ENCODE results near the gene GDF3. TPM values are rescaled to one million over a fixed set of nuclear protein-coding genes. Genes with fewer than 3 reads are reported as not detected.

Gene GDF3
- total RNA-seq, 4 donors from 2014 or later: not detected

- intact Hi-C loops (cut with DNase I; ENCODE audit: low total_unique reads): no loop called here
- Histone ChIP-seq H3K4me1 (no peaks in the 10 kb centered on the region), H3K36me3 (no peaks in the 10 kb centered on the region), H3K4me3 (no peak overlapping the region), H3K27ac (no peak overlapping the region), H3K27me3 (no peaks in the 10 kb centered on the region), H3K9me3 (no peaks in the 10 kb centered on the region)
- TF ChIP-seq CTCF (IDR thresholded peaks at IDR 0.05) (no peak), POLR2A (IDR thresholded peaks at IDR 0.05) (no peak)
- DNase-seq: no peak
Observed at GRCh38 chr12:7668171-7668570, 27.4 kb downstream of the GDF3 start.

- H3K9me3 ChIP-seq: no peaks in the 10 kb centered on the region
- TF ChIP-seq CTCF (IDR thresholded peaks at IDR 0.05): no peak
- DNase-seq: no peak
- no peaks in the 10 kb centered on the region for H3K4me1 ChIP-seq
- H3K27me3 ChIP-seq: no peaks in the 10 kb centered on the region
- H3K36me3 ChIP-seq: no peaks in the 10 kb centered on the region
- H3K4me3 ChIP-seq: no peak overlapping the region
- intact Hi-C loops (cut with DNase I; ENCODE audit: low total_unique reads): no loop called here
- H3K27ac ChIP-seq: no peak overlapping the region
Observed at GRCh38 chr12:7667125-7667524, 28.4 kb downstream of the GDF3 start.

- Histone ChIP-seq H3K9me3 (no peaks in the 10 kb centered on the region), H3K36me3 (no peaks in the 10 kb centered on the region), H3K27me3 (no peaks in the 10 kb centered on the region), H3K4me1 (no peaks in the 10 kb centered on the region), H3K4me3 (no peak overlapping the region), H3K27ac (no peak overlapping the region)
- no peak for DNase-seq
- intact Hi-C loops (cut with DNase I; ENCODE audit: low total_unique reads): no loop called here
- TF ChIP-seq CTCF (IDR thresholded peaks at IDR 0.05): no peak
- TF ChIP-seq POLR2A (IDR thresholded peaks at IDR 0.05): no peak
Observed at GRCh38 chr12:7666595-7666994, 29.0 kb downstream of the GDF3 start.

- intact Hi-C loops (cut with DNase I; ENCODE audit: low total_unique reads): no loop called here
- TF ChIP-seq CTCF (IDR thresholded peaks at IDR 0.05): no peak
- TF ChIP-seq POLR2A (IDR thresholded peaks at IDR 0.05): no peak
- no peak for DNase-seq
- H3K9me3 ChIP-seq: no peaks in the 10 kb centered on the region
- no peaks in the 10 kb centered on the region for H3K4me1 ChIP-seq
- H3K27ac ChIP-seq: no peak overlapping the region
- H3K27me3 ChIP-seq: no peaks in the 10 kb centered on the region
- H3K4me3 ChIP-seq: no peak overlapping the region
- no peaks in the 10 kb centered on the region for H3K36me3 ChIP-seq
Observed at GRCh38 chr12:7661741-7662140, 33.8 kb downstream of the GDF3 start.

GRCh38 chr12:7656121-7656520 lies 39.5 kb downstream of the GDF3 start:
- Histone ChIP-seq H3K4me3 (no peak overlapping the region), H3K27ac (no peak overlapping the region), H3K27me3 (no peaks in the 10 kb centered on the region), H3K9me3 (no peaks in the 10 kb centered on the region), H3K36me3 (no peaks in the 10 kb centered on the region), H3K4me1 (no peaks in the 10 kb centered on the region)
- no peak for DNase-seq
- intact Hi-C loops (cut with DNase I; ENCODE audit: low total_unique reads): no loop called here
- no peak for TF ChIP-seq POLR2A (IDR thresholded peaks at IDR 0.05)
- no peak for TF ChIP-seq CTCF (IDR thresholded peaks at IDR 0.05)

Measured in uterus (tissue), 4 donors.